GM18517 (cell line): ENCODE measurements around the gene KCTD5.

Source experiments
- ATAC-seq: cut with Tn5 transposase; IDR thresholded peaks from one replicate; pipeline ENCODE4 v1.9.1; 2021; ENCODE audit warnings: mild to moderate bottlenecking, moderate library complexity; ENCODE audit not compliant: unreplicated experiment

Gene KCTD5

DNA sequence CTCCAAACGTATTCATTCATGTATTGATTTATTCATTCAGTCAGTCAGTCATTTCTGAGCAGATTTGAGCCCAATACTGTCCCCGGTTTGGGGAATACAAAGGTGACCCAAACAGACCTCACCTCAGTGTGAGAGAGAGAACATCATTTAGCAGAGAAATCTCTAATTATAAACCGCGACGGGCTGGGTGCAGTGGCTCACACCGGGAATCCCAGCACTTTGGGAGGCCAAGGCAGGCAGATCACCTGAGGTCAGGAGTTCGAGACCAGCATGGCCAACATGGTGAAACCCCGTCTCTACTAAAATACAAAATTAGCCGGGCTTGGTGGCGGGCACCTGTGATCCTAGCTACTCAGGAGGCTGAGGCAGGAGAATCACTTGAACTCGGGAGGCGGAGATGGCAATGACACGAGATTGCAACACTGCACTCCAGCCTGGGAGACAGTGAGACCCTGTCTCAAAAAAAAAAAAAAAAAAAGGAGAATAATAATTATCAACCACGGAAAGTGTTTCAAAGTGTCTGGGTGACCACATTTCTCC, 39.4 kb downstream of the KCTD5 start:
- peak; percentile 6 for ATAC-seq

DNA sequence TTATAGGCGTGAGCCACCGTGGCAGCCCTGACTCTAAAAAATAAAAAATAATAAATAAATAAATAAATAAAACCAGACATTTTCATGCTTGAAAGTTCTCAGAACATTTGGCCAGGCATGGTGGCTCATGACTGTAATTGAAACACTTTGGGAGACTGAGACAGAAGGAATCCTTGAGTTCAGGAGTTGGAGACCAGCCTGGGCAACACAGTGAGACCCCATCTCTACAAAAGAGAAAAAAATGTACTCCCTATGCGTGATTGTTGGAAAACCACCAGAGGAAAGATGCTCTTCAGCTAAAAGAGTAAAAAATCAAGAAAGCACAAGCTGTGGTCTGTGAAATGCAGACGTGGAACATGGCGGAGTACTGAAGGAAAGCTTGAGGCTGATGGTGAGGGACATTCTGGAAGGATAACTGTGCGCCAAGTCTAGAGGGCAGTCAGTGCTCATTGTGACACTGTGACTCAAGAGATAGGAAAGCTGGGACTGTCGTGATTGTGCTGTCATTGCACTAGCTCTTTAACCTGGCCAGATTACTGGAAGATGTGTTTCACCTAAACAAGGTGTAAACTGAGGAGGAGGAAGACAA, 41.9 kb downstream of the KCTD5 start:
- no peak for ATAC-seq

DNA sequence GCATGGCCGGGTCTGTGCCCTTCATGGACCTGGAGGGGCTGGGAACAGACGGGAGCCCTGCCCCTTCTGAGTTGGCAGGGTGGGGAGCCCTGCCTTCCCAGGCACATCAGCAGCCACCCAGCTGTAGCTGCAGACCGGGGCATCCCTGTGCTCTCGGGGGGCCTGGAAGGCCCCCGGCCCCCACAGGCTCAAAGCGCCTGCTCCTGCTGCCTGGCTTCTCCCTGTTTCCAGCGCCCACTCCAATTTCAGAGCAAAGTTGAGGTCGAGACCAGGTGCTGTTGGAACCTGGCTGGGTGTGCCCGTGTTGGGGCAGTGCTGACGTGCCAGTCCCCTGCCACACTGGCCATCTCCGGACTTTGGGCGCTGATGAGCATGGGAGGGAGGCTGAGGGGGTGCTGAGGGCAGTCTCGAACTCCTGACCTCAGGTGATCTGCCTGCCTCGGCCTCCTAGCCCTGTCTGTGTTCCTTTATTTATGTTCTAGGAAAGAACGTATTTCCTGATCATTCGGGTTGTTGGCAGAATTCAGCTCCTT, 42.6 kb downstream of the KCTD5 start:
- no peak for ATAC-seq

DNA sequence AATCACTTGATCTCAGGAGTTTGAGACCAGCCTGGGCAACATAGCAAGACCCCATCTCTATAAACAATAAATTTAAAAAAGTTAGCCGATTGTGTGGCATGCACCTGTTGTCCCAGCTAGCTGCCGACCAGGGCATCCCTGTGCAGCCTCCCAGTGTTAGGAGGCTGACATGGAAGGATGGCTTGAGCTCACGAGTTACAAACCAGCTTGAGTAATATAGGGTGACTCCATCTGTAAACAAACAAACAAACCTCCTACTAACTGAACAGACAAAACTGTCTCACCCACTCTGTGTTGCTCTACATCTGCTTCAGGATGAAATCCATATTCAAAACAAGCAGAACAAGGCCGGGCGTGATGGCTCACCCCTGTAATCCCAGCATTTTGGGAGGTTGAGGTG, 44.6 kb downstream of the KCTD5 start:
- ATAC-seq = no peak

DNA sequence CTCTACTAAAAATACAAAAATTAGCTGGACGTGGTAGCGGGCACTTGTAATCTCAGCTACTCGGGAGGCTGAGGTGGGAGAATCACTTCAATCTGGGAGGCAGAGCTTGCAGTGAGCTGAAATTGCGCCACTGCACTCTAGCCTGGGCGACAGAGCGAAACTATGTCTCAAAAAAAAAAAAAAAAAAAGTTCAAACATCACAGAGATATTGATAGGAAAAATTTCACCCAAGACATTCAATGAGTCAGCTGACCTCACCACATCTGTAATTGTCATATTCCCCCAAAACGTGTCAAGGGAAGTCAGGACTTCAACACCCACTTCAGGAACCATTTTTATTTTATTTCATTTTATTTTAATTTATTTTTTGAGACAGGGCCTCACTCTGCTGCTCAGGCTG, 45.7 kb downstream of the KCTD5 start:
- ATAC-seq = no peak

DNA sequence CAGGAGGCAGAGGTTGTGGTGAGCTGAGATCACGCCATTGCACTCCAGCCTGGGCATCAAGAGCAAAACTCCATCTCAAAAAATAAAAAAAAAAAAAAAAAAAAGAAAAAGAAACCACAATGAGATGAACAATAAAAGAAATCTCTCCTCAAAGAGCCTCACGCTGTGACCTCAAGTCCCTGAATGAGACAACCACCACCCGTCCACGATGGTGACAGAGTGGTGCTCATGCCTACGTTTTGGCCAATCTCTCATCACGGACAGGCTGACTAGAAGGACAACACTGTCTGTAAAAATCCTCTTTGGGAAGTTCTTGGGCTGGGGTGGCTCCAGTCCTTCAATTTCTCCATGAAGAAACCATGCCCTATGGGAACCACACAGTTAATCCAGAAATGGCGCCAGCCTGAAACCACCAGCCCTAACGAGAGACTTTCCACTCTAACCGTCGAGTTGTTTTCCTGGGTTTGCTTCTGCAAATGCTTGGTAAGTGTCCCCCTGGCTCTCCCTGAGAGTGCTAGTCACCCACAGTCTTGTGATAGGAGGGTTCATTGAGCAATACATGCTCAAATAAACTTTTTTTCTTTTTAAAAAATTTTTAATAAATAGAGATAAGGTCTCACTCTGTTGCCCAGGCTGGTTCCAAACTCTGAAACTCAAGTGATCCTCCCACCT, 52.7 kb downstream of the KCTD5 start:
- no peak for ATAC-seq

DNA sequence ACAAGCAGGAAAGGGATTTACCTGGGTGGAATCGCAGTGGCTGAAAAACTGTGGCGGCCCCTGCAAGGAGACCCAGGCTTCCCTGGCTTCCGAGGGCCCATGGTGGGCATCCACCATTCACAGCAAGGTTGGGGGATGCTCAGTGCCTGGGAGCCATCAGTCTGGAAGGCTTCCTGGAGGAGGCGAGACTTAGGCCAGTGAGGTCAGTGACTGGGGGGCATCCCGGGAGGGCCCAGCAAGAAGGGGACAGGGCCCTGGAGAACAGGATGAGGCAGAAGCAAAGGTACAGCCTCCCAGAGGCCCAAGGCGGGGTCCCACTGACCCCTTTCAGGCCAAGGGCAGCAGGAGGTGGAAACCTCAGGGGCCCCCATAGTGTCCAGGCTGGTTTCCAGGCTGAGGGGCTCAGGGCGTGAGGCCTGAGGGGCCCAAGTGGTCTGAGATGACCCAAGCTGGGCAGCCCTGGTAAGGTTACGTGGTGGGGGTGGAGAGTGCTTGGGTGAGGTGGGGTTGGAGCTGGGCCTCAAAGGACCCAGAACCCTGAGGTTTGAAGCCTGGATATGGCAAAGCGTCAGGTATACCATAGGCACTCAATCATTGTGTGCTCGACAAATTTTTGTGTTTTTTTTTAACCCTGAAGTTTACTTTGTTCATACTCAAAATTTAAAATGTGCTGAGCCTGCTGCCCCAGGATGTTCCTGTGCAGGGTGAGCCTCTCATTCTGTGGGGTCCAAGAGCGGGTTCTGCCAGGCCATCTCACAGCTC, 54.3 kb downstream of the KCTD5 start:
- no peak for ATAC-seq

DNA sequence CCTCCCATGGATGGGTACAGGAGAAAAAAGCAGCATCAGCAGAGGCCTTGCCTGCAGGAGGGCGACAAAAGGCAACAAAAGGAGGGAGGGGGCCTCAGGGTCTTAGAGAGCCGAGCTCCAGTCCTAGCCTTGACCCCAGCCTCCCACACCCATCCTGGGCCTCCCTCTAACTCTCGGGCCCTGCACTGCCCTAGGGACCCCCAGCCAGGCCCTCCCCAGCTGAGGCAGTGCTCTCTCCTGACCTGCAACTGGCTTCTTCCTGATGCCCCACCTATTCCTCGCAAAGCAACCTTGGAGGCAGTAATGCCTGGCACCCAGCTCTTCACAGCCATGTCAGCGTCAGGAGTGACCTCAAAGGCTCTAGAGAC, 54.9 kb downstream of the KCTD5 start:
- ATAC-seq = no peak

DNA sequence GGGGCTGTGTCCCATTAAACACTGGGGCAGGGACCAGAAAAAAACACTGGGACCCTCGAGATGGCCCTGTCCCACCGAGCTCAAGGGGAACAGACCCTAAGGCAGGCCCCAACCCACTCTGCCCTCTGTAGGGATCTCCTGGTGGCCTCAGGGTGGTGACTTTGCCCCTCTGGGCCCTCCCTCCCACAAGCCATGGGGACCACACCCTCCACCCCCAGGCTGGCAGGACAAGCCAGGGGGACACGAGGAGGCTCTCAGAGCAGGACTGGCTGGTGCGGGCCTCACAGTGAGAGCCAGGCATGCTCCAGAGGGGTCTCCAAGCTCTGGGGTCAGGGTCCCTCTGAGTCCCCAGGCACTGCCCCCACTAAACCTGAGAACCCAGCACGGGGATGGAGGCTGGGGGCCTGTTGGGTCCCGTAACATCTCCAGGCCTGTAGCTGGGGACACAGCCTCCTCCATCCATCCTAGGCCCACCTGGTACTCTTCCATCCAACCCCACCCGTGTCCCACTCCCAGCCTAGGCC, 55.6 kb downstream of the KCTD5 start:
- no peak for ATAC-seq

DNA sequence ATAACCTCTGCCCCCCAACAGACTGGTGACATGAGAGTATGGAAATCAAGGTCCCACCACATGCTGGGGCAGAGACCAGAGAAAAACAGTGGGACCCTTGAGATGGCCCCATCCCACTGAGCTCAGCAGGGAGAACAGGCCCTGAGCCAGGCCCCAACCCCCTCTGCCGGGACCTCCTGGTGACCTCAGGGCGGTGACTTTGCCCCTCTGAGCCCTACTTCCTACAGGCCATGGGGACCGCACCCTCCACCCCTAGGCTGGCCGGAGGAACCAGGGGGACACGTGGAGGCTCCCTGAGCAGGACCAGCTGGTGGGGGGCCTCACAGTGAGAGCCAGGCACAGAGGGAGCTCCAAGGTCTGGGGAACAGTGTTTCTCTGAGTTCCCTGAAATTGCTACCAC, 56.3 kb downstream of the KCTD5 start:
- ATAC-seq = no peak

DNA sequence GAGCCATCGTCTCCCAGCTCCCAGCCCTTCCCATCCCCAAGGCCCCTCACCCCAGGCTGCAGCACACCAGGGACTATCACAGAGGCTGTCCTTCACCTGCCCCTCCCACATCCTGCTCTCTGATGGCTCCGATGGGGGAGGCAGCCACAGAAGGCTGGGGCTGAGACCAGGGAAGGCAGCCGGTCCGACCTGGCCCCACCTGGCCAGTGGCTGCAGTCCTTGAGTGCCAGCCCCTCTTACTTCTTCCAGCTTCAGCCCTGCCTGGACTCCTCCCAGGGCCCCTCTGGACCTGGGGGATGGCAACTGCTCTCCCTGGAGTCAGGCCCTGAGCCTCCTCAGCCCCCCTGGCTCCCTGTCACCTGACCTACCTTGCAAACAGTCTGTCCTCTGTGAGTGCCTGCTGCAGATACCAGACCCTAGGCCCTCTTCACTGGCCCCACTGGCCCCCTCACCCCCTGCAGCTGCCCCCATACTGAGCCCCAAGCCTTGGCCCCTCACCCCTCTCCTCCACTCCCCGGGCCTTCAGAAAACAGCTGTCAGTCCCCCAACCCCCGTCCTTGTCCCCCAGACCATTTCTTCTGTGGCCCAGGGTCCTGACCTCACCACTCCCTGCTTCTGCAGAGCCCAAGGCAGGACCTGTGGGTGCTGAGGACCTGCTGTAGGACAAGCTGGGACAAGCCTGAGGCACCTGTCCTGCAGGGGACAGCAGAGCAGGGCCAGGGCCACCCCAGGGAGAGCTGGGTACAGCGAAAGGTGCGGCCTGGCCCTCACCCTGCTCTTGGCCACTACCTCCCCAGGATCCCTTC, 57.5 kb downstream of the KCTD5 start:
- no peak for ATAC-seq

DNA sequence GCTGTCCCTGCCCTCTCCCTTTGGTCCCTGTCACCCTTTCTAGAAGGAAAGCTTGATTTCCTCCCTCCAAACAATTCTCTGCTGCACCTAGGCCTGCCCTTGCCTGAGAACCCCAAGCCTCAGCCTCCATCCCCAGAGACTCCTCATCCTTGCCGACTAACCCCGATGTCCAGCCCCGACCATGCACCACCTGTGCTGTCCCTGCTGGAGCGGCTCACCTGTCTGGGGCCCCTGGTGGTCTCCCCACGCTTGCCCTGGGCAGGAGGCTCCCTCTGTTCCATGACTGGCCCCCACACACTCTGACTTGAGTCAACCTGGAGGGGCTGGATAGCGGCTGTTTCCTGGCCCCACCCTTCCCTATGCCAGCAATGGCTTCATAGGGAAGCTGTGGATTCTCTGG, 58.2 kb downstream of the KCTD5 start:
- no peak for ATAC-seq

DNA sequence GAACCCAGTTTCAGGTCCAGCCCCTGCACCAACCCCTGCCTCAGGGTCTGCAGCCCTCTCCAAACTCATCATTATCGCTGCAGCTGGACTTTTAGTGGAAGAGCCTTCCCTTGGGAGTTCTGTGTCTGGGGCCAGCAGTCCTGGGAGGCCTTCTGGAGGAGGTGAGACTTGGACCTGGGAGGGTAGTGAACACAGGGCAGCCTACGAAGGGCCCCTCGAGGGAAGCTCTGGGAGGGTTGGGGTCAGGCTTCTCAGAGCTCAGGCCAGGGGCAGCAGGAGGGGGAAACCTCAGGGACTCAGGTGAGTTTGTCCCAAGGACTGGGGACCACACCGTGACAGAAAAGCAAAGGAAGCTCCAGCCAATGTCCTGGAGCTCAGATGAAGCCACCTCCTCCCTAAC, 58.8 kb downstream of the KCTD5 start:
- no peak for ATAC-seq

DNA sequence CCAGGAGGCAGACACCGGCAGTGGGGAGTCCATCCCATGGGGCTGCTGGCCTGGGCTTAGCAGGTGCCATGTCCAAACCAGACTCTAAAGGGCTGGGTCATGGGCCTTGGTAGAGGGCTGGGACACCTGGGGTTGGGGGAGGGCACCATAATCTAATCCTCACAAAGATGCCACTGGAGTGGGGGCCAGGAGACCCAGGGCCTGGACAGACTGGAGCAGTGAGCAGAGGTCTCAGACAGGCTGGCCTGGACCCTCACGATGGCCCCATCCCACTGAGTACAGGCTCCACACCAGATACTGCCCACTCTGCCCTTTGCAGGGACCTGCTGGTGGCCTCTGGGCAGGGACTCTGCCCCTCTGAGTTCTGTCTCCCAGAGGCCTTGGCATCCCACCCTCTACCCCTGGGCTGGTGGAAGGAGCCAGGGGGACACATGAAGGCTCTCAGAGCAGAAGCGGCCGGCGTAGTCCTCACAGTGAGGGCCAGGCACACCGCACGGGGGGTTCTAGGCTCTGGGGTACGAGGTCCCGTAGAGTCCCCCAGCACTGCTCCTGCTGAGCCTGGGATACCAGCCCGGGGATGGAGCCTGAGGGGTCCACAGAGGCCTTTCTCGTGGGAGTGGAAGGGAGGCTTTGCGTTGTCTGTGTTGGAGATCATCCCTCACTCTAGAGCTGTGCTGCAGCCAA, 60.1 kb downstream of the KCTD5 start:
- no peak for ATAC-seq

DNA sequence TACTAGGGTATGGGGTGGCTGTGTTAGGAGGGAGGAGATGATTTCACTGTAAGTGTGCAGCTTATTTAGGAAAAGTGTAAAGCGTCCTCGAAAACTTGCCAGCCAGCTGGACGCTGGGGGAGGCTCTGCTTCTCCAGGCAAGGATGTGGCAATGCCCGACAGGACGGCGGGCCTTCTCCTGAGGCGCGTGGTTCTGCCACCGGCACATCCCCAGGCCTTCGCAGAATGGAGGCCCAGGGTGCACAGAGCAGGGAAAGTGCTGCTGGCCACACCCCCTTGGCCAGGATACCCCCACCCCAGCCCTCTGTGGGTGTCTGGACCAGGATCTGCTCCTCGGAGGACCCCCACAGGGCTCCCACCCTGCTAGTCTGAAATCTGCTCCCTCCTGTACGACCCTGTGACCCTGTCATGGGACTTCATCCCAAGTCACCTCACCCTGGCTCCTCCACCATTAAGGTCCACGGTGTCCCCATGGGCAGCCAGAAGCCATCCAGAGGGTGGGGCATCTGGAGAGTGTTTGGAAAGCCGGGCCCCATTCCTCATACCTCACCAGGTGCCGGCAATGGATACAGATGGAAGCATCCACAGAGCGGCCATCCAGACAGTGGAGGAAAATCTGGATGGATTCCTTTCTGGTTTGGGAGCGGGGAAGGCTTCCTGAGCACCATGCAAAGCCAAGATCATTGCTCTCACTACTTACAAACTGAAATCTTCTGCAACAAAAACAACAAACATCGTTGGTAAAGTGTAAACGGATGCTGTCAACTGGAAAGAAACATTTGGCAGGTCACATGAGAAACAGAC, 60.9 kb downstream of the KCTD5 start:
- no peak for ATAC-seq

DNA sequence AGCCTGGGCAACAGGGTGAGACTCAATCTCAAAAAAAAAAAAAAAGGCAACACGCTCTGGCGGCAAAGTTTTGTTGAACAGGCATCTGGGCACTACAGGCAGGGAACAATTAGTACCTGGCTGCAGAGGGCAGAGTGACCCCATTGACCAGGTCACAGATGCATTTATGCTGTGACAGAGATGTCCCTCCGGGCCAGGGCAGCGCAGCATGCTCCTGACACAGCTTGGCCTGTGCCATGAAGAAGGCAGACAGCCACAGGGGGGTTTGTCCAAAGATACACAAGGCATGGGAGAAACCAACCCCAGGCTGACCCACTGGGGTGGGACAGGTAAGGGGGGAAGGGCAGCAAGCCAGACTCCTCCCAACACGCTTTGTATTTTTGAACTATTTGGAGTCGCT, 62.4 kb downstream of the KCTD5 start:
- ATAC-seq = no peak

DNA sequence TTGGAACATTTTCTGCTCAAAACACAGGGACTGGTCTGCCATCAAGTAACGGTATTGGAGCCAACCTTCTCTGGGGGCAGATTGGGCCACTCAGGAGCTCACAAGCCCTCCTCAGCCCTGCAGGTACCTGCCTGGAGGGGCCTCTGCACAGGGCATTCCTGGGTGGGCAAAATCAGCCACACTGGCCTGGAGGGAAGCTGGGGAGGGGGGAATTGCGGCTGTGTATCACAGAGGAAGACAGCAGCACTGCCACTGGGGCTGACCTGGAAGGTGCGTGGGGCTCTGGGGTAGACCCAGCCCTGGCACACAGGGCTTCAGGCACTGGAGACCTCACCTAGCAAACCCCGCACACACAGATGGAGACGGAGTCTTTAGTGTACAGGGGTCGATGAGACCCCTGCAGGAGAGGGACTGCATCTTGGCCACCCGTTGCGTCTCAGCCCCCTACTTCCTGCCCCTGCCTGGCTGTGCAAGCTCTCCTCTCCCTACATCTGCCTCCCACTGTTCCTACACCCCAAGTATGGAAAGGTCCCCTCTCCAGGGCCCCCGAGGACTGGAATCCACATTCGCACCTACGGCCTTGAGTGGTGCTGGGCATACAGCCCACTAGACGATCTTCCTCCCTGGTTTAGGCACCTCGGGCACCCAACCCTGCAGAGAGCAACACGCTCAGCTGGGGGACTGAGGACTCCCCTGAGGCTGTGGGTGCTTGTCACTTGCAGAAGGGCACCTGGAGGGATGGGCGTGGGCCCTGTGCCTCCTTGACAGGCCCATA, 63.0 kb downstream of the KCTD5 start:
- no peak for ATAC-seq

DNA sequence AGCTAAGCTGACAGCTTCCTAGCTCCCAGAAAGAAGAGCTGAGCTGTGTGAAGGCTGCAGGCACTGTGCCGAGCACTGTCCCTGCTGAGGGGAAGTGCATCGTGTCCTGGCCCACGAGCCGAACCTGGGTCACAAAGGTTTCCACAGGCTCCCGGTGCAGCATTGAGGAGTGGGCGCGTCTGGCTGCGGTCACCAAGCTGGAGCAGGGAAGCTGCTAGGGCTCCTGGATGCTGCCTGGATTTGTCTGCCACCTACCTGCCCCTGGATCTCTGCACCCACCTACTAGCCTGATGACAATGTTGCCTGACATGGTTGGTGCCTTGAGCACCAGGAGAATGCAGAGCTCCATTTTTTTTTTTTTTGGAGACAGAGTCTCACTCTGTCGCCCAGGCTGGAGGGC, 63.6 kb downstream of the KCTD5 start:
- ATAC-seq = no peak
